ENCODE measurements around the gene TMEM201.
A peak's percentile ranks its signal among the peaks of the same experiment; 100 is the strongest.

DNA sequence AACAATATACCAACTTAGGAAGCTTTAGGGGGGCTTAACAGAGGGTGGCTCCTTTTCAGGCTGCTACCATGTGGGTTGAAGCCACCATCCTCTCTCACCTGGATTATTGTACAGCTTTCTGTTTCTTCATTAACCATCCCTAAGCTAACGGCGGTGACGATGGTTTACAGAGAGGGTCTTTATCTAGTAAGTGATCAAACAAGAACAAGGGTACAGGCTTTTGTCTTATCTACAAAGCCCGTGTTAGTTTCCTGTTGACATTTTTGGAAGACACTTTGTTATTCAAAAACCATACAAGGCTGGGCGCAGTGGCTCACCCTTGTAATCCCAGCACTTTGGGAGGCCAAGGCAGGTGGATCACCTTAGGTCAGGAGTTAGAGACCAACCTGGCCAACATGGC, 29.0 kb upstream of the TMEM201 start:
- TF ChIP-seq, protein P1, sequence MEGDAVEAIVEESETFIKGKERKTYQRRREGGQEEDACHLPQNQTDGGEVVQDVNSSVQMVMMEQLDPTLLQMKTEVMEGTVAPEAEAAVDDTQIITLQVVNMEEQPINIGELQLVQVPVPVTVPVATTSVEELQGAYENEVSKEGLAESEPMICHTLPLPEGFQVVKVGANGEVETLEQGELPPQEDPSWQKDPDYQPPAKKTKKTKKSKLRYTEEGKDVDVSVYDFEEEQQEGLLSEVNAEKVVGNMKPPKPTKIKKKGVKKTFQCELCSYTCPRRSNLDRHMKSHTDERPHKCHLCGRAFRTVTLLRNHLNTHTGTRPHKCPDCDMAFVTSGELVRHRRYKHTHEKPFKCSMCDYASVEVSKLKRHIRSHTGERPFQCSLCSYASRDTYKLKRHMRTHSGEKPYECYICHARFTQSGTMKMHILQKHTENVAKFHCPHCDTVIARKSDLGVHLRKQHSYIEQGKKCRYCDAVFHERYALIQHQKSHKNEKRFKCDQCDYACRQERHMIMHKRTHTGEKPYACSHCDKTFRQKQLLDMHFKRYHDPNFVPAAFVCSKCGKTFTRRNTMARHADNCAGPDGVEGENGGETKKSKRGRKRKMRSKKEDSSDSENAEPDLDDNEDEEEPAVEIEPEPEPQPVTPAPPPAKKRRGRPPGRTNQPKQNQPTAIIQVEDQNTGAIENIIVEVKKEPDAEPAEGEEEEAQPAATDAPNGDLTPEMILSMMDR (IDR thresholded peaks at IDR 0.05 in 2 of 3, conservative IDR thresholded peaks at IDR 0.05 in 1 of 3; ENCODE audit: insufficient read depth in 2 of 3, low read depth in 1 of 3, low read length in 3 of 3): no peak
- TF ChIP-seq SP2 (IDR thresholded peaks at IDR 0.05; ENCODE audit: extremely low read depth, low read depth, low read length, poor library complexity, severe bottlenecking) (no peak), SOX6 (IDR thresholded peaks at IDR 0.05) (0 out of 2 replicates have a peak, but pooled peaks have one; percentile 28), JUND (IDR thresholded peaks at IDR 0.05; ENCODE audit: borderline replicate concordance, low read depth, low read length) (no peak), JUND (tag; IDR thresholded peaks at IDR 0.05; ENCODE audit: borderline replicate concordance, low read depth, low read length) (no peak), EZH2 (IDR thresholded peaks at IDR 0.05; ENCODE audit: borderline replicate concordance, low read depth, low read length) (no peak), ZNF224 (CRISPR knock-in tag; IDR thresholded peaks at IDR 0.05) (no peak), ZEB2 (IDR thresholded peaks at IDR 0.05) (no peak), NR3C1 (CRISPR knock-in tag; IDR thresholded peaks at IDR 0.05) (no peak)
- TF ChIP-seq, protein P2, sequence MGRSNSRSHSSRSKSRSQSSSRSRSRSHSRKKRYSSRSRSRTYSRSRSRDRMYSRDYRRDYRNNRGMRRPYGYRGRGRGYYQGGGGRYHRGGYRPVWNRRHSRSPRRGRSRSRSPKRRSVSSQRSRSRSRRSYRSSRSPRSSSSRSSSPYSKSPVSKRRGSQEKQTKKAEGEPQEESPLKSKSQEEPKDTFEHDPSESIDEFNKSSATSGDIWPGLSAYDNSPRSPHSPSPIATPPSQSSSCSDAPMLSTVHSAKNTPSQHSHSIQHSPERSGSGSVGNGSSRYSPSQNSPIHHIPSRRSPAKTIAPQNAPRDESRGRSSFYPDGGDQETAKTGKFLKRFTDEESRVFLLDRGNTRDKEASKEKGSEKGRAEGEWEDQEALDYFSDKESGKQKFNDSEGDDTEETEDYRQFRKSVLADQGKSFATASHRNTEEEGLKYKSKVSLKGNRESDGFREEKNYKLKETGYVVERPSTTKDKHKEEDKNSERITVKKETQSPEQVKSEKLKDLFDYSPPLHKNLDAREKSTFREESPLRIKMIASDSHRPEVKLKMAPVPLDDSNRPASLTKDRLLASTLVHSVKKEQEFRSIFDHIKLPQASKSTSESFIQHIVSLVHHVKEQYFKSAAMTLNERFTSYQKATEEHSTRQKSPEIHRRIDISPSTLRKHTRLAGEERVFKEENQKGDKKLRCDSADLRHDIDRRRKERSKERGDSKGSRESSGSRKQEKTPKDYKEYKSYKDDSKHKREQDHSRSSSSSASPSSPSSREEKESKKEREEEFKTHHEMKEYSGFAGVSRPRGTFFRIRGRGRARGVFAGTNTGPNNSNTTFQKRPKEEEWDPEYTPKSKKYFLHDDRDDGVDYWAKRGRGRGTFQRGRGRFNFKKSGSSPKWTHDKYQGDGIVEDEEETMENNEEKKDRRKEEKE (IDR thresholded peaks at IDR 0.05; ENCODE audit: borderline replicate concordance in 1 of 2, control insufficient read depth in 1 of 2, low read depth in 2 of 2, low read length in 1 of 2): no peak
- TF ChIP-seq, protein P3, sequence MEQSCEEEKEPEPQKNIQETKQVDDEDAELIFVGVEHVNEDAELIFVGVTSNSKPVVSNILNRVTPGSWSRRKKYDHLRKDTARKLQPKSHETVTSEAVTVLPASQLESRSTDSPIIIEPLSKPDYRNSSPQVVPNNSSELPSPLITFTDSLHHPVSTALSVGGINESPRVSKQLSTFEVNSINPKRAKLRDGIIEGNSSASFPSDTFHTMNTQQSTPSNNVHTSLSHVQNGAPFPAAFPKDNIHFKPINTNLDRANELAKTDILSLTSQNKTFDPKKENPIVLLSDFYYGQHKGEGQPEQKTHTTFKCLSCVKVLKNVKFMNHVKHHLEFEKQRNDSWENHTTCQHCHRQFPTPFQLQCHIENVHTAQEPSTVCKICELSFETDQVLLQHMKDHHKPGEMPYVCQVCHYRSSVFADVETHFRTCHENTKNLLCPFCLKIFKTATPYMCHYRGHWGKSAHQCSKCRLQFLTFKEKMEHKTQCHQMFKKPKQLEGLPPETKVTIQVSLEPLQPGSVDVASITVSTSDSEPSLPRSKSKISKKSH (CRISPR knock-in tag; IDR thresholded peaks at IDR 0.05): no peak
- TF ChIP-seq, protein P4, sequence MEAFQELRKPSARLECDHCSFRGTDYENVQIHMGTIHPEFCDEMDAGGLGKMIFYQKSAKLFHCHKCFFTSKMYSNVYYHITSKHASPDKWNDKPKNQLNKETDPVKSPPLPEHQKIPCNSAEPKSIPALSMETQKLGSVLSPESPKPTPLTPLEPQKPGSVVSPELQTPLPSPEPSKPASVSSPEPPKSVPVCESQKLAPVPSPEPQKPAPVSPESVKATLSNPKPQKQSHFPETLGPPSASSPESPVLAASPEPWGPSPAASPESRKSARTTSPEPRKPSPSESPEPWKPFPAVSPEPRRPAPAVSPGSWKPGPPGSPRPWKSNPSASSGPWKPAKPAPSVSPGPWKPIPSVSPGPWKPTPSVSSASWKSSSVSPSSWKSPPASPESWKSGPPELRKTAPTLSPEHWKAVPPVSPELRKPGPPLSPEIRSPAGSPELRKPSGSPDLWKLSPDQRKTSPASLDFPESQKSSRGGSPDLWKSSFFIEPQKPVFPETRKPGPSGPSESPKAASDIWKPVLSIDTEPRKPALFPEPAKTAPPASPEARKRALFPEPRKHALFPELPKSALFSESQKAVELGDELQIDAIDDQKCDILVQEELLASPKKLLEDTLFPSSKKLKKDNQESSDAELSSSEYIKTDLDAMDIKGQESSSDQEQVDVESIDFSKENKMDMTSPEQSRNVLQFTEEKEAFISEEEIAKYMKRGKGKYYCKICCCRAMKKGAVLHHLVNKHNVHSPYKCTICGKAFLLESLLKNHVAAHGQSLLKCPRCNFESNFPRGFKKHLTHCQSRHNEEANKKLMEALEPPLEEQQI (IDR thresholded peaks at IDR 0.05): no peak

Measured in K562 (cell line).